ENCODE data around the gene BCL2.
A peak's percentile ranks its signal among the peaks of the same experiment; 100 is the strongest.

The BCL2 gene

GRCh38 chr18:63321291-63321690, 1.7 kb upstream of the BCL2 start:
- TF ChIP-seq Cebpa-rat (IDR thresholded peaks at IDR 0.05): no peak
- H3K4me3 ChIP-seq: peak overlapping the region; percentile 77 to 97 (median 88); a peak in 18 of 20 replicates
- peaks cover 24 to 41% (median 30%) of the 10 kb centered on the region in 10 experiments for H3K4me1 ChIP-seq
- H3K27me3 ChIP-seq: no peaks in the 10 kb centered on the region
- peak overlapping the region; percentile 85 to 98 (median 92); a peak in 20 of 22 replicates for H3K9ac ChIP-seq
- H3K27ac ChIP-seq: peak overlapping the region in 10 of 11 experiments; percentile 82 to 98 (median 94); a peak in 18 of 22 replicates
- no peaks in the 10 kb centered on the region for H3K9me3 ChIP-seq (replicated peaks in 1 of 11)
- H4K20me1 ChIP-seq: peaks cover 0 to 24% (median 22%) of the 10 kb centered on the region in 11 experiments; a peak in 11 of 22 replicates
- H3K36me3 ChIP-seq: peaks cover 0 to 8% (median 0%) of the 10 kb centered on the region in 11 experiments; a peak in 2 of 22 replicates
- H3K4me2 ChIP-seq: peak overlapping the region; percentile 84 to 96 (median 91)

- peaks cover 26 to 45% (median 34%) of the 10 kb centered on the region in 10 experiments for H3K4me1 ChIP-seq
- no peaks in the 10 kb centered on the region for H3K27me3 ChIP-seq
- H3K9me3 ChIP-seq (replicated peaks in 1 of 11): no peaks in the 10 kb centered on the region
- H4K20me1 ChIP-seq: peaks cover 0 to 28% (median 26%) of the 10 kb centered on the region in 11 experiments; a peak in 11 of 22 replicates
- peak overlapping the region; percentile 84 to 96 (median 91) for H3K4me2 ChIP-seq
- H3K9ac ChIP-seq: peak overlapping the region; percentile 85 to 98 (median 92)
- H3K36me3 ChIP-seq: peaks cover 0 to 8% (median 0%) of the 10 kb centered on the region in 11 experiments; a peak in 4 of 22 replicates
- peak overlapping the region; percentile 77 to 97 (median 88) for H3K4me3 ChIP-seq
- TF ChIP-seq Cebpa-rat (IDR thresholded peaks at IDR 0.05): no peak
- H3K27ac ChIP-seq: peak overlapping the region; percentile 71 to 98 (median 94); a peak in 21 of 22 replicates
Measured at GRCh38 chr18:63320975-63321265, 1.4 kb upstream of the BCL2 start.

- Histone ChIP-seq H3K4me3 (peak overlapping the region; percentile 77 to 97 (median 88)), H3K9me3 (replicated peaks in 1 of 11) (no peaks in the 10 kb centered on the region), H3K27me3 (no peaks in the 10 kb centered on the region), H3K4me1 (peaks cover 31 to 51% (median 39%) of the 10 kb centered on the region in 10 experiments), H4K20me1 (peaks cover 0 to 34% (median 31%) of the 10 kb centered on the region in 11 experiments; a peak in 15 of 22 replicates), H3K27ac (peak overlapping the region; percentile 71 to 98 (median 94)), H3K36me3 (peaks cover 0 to 9% (median 0%) of the 10 kb centered on the region in 11 experiments; a peak in 6 of 22 replicates), H3K4me2 (peak overlapping the region; percentile 84 to 96 (median 91)), H3K9ac (peak overlapping the region; percentile 85 to 98 (median 92))
- no peak for TF ChIP-seq Cebpa-rat (IDR thresholded peaks at IDR 0.05)
Measured at GRCh38 chr18:63320123-63320974, 780 bp upstream of the BCL2 start.

DNA sequence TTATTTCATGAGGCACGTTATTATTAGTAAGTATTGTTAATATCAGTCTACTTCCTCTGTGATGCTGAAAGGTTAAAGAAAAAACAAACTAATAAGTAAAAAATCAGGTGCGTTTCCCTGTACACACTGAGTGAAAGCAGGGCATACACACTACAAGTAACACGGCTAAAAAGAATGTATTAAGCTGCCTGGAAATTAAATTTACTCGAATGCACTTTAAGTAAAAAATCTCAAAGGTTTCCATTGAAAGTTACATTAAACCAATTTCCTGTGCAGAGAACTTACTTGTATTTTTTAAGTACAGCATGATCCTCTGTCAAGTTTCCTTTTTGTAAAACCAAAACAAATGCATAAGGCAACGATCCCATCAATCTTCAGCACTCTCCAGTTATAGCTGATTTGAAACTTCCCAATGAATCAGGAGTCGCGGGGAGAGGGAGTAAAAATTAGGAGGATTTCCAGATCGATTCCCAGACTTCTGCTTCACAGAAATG, 633 bp downstream of the BCL2 start:
- peak overlapping the region; percentile 76 to 99 (median 91) for H3K4me2 ChIP-seq
- peak overlapping the region; percentile 85 to 98 (median 92) for H3K9ac ChIP-seq
- H4K20me1 ChIP-seq: peaks cover 0 to 48% (median 46%) of the 10 kb centered on the region in 11 experiments; a peak in 15 of 22 replicates
- no peaks in the 10 kb centered on the region for H3K27me3 ChIP-seq
- peaks cover 46 to 65% (median 53%) of the 10 kb centered on the region in 10 experiments for H3K4me1 ChIP-seq
- no peaks in the 10 kb centered on the region for H3K9me3 ChIP-seq (replicated peaks in 1 of 11)
- peak overlapping the region; percentile 77 to 97 (median 88) for H3K4me3 ChIP-seq
- TF ChIP-seq Cebpa-rat (IDR thresholded peaks at IDR 0.05): no peak
- H3K27ac ChIP-seq: peak overlapping the region; percentile 71 to 98 (median 94); a peak in 21 of 22 replicates
- peaks cover 0 to 24% (median 2%) of the 10 kb centered on the region in 11 experiments; a peak in 6 of 22 replicates for H3K36me3 ChIP-seq

DNA sequence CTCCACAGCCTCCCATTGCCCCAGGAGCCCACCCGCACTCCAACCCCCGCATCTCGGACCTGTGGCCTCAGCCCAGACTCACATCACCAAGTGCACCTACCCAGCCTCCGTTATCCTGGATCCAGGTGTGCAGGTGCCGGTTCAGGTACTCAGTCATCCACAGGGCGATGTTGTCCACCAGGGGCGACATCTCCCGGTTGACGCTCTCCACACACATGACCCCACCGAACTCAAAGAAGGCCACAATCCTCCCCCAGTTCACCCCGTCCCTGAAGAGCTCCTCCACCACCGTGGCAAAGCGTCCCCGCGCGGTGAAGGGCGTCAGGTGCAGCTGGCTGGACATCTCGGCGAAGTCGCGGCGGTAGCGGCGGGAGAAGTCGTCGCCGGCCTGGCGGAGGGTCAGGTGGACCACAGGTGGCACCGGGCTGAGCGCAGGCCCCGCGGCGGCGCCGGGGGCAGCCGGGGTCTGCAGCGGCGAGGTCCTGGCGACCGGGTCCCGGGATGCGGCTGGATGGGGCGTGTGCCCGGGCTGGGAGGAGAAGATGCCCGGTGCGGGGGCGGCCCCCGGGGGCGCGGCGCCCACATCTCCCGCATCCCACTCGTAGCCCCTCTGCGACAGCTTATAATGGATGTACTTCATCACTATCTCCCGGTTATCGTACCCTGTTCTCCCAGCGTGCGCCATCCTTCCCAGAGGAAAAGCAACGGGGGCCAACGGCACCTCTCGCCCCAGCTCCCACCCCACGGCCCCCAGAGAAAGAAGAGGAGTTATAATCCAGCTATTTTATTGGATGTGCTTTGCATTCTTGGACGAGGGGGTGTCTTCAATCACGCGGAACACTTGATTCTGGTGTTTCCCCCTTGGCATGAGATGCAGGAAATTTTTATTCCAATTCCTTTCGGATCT, 1.3 kb downstream of the BCL2 start:
- H3K27ac ChIP-seq: peak overlapping the region; percentile 27 to 98 (median 94); a peak in 21 of 22 replicates
- H3K4me3 ChIP-seq: peak overlapping the region; percentile 77 to 97 (median 88)
- H3K4me1 ChIP-seq: peaks cover 53 to 72% (median 60%) of the 10 kb centered on the region in 10 experiments
- peaks cover 0 to 55% (median 53%) of the 10 kb centered on the region in 11 experiments; a peak in 15 of 22 replicates for H4K20me1 ChIP-seq
- H3K27me3 ChIP-seq: no peaks in the 10 kb centered on the region
- no peaks in the 10 kb centered on the region for H3K9me3 ChIP-seq (replicated peaks in 1 of 11)
- H3K36me3 ChIP-seq: peaks cover 0 to 31% (median 9%) of the 10 kb centered on the region in 11 experiments; a peak in 8 of 22 replicates
- peak overlapping the region; percentile 85 to 98 (median 92) for H3K9ac ChIP-seq
- TF ChIP-seq Cebpa-rat (IDR thresholded peaks at IDR 0.05): no peak
- peak overlapping the region; percentile 76 to 99 (median 91) for H3K4me2 ChIP-seq

GRCh38 chr18:63317556-63317946, 2.0 kb downstream of the BCL2 start:
- TF ChIP-seq Cebpa-rat (IDR thresholded peaks at IDR 0.05): no peak
- peaks cover 0 to 37% (median 16%) of the 10 kb centered on the region in 11 experiments; a peak in 9 of 22 replicates for H3K36me3 ChIP-seq

GRCh38 chr18:63316612-63317555, 2.7 kb downstream of the BCL2 start:
- H3K9ac ChIP-seq: peak overlapping the region in 10 of 11 experiments; percentile 85 to 98 (median 93); a peak in 20 of 22 replicates
- peaks cover 0 to 44% (median 23%) of the 10 kb centered on the region in 11 experiments; a peak in 9 of 22 replicates for H3K36me3 ChIP-seq
- peak overlapping the region; percentile 76 to 99 (median 91) for H3K4me2 ChIP-seq
- H3K4me1 ChIP-seq: peaks cover 51 to 72% (median 61%) of the 10 kb centered on the region in 10 experiments
- H3K27me3 ChIP-seq: no peaks in the 10 kb centered on the region
- peaks cover 0 to 68% (median 66%) of the 10 kb centered on the region in 11 experiments; a peak in 15 of 22 replicates for H4K20me1 ChIP-seq
- no peak for TF ChIP-seq Cebpa-rat (IDR thresholded peaks at IDR 0.05)
- peak overlapping the region; percentile 77 to 97 (median 88) for H3K4me3 ChIP-seq
- H3K27ac ChIP-seq: peak overlapping the region in 9 of 11 experiments; percentile 84 to 98 (median 95); a peak in 18 of 22 replicates
- no peaks in the 10 kb centered on the region; a peak in 1 of 22 replicates for H3K9me3 ChIP-seq (replicated peaks in 1 of 11)

More at GRCh38 chr18:63317556-63317946, 2.0 kb downstream of the BCL2 start:
- no peaks in the 10 kb centered on the region for H3K27me3 ChIP-seq
- H3K27ac ChIP-seq: peak overlapping the region in 10 of 11 experiments; percentile 26 to 98 (median 94); a peak in 19 of 22 replicates
- peak overlapping the region; percentile 77 to 97 (median 88) for H3K4me3 ChIP-seq
- H3K9ac ChIP-seq: peak overlapping the region; percentile 85 to 98 (median 92)
- peaks cover 0 to 62% (median 59%) of the 10 kb centered on the region in 11 experiments; a peak in 15 of 22 replicates for H4K20me1 ChIP-seq
- peak overlapping the region; percentile 76 to 99 (median 91) for H3K4me2 ChIP-seq
- H3K9me3 ChIP-seq (replicated peaks in 1 of 11): no peaks in the 10 kb centered on the region
- peaks cover 51 to 73% (median 62%) of the 10 kb centered on the region in 10 experiments for H3K4me1 ChIP-seq
